Neural progenitor cell (in vitro differentiated cells): ENCODE data around the gene PLEKHF1.

ENCODE experiments used
- EZH2 ChIP-seq: fragments of 200-600 bp; sonication (generic); IDR thresholded peaks from 2 replicates; pipeline ENCODE4 v1.6.1; 2017; ENCODE audit warnings: antibody characterized with exemption, mild to moderate bottlenecking, moderate library complexity
- TF ChIP-seq, protein P1 (sequence below): fragments of 200-600 bp; sonication (generic); IDR thresholded peaks from 2 replicates; pipeline ENCODE4 v1.5.1; 2017; ENCODE audit warnings: antibody characterized with exemption, mild to moderate bottlenecking

DNA sequence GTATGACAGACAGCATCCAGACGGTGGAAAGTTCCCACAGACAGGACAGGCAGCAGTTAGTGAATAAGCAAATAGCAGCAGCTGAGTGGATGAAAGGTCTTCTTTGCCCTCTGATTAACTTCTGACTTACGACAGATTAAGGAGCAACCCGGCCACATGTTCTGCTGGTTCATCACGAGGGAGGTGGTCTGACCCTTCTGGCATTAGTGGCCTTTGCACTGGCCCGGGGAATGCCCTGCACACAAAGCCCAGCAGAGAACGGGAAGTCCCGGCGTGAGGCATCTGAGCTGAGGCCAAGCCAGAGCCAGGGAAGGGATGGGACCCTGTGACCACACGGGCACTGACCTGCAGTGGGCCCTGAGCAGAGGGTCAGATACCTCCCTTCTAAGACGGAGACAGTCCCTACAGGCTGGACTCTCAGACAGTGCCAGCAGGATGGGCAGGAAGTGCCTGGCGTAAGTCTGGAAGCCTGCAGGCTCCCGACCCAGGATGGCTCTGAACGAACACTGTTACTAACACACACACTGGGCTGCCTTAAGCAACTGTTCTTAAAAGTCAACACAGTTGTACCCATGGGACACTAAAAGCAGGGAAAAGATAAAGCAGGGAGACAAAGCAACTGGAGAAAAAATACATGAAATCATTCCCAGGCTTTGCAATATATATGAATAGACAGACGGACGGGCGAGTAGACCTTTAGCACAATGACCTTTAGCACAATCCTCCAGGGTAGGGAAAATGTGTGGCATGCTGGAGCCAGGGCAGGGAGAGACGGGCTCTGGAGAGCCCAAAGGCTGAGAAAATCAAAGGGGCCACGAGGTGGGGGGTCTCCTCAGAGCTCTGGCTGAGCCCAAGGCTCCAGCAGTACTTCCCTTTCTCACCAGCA lies 43.5 kb downstream of the PLEKHF1 start:
- no peak for TF ChIP-seq EZH2
- TF ChIP-seq, protein P1, sequence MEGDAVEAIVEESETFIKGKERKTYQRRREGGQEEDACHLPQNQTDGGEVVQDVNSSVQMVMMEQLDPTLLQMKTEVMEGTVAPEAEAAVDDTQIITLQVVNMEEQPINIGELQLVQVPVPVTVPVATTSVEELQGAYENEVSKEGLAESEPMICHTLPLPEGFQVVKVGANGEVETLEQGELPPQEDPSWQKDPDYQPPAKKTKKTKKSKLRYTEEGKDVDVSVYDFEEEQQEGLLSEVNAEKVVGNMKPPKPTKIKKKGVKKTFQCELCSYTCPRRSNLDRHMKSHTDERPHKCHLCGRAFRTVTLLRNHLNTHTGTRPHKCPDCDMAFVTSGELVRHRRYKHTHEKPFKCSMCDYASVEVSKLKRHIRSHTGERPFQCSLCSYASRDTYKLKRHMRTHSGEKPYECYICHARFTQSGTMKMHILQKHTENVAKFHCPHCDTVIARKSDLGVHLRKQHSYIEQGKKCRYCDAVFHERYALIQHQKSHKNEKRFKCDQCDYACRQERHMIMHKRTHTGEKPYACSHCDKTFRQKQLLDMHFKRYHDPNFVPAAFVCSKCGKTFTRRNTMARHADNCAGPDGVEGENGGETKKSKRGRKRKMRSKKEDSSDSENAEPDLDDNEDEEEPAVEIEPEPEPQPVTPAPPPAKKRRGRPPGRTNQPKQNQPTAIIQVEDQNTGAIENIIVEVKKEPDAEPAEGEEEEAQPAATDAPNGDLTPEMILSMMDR, result no peak
